HepG2 (cell line): ENCODE measurements around the gene LYRM1.

Experiments used
- AFF4 ChIP-seq: sonication (generic); formaldehyde crosslinking; IDR thresholded peaks from 2 replicates; pipeline ENCODE4 v1.4.0; 2020; ENCODE audit warnings: missing genetic modification reagents
- ARNT ChIP-seq: fragments of 450-650 bp; IDR thresholded peaks from 2 replicates; pipeline ENCODE4 v1.6.1; 2017
- EP300 ChIP-seq, 3 experiments: sonication (generic) in 1 of 3; formaldehyde crosslinking in 1 of 3; IDR thresholded peaks; 2 replicates each; pipeline versions ENCODE4 v1.5.1 to v1.6.1; 2011 to 2020; ENCODE audit warnings: low read depth in 2 of 3, low read length in 2 of 3, borderline replicate concordance in 1 of 3, improper control_type of control experiment in 1 of 3, mild to moderate bottlenecking in 1 of 3, missing genetic modification reagents in 1 of 3, moderate library complexity in 1 of 3
- ESRRA ChIP-seq: sonication (generic); formaldehyde crosslinking; IDR thresholded peaks from 2 replicates; pipeline ENCODE4 v1.5.1; 2020; ENCODE audit warnings: mild to moderate bottlenecking, low read depth, missing genetic modification reagents
- TFAP4 ChIP-seq: sonication (generic); IDR thresholded peaks from 2 replicates; pipeline ENCODE4 v1.6.1; 2016; ENCODE audit warnings: low read depth, borderline replicate concordance

GRCh38 chr16:20916942-20917341 lies 16.4 kb downstream of the LYRM1 start:
- no peak for TF ChIP-seq TFAP4
- no peak for TF ChIP-seq EP300 (IDR thresholded peaks at IDR 0.05; ENCODE audit: low read depth in 2 of 2, low read length in 2 of 2)
- no peak for TF ChIP-seq EP300 (CRISPR knock-in tag; IDR thresholded peaks at IDR 0.05; ENCODE audit: borderline replicate concordance)
- no peak for TF ChIP-seq ARNT
- no peak for TF ChIP-seq ESRRA (CRISPR knock-in tag)
- TF ChIP-seq AFF4 (CRISPR knock-in tag), result no peak
